CD4-positive, alpha-beta T cell treated with Interleukin-17A for 4 hours (primary cell): ENCODE results near the gene RETSAT.

Source experiments
- DNase-seq: peaks from one replicate; pipeline ENCODE4 v3.0.0-alpha.2; 2020; ENCODE audit warnings: mixed read lengths

The RETSAT gene

DNA sequence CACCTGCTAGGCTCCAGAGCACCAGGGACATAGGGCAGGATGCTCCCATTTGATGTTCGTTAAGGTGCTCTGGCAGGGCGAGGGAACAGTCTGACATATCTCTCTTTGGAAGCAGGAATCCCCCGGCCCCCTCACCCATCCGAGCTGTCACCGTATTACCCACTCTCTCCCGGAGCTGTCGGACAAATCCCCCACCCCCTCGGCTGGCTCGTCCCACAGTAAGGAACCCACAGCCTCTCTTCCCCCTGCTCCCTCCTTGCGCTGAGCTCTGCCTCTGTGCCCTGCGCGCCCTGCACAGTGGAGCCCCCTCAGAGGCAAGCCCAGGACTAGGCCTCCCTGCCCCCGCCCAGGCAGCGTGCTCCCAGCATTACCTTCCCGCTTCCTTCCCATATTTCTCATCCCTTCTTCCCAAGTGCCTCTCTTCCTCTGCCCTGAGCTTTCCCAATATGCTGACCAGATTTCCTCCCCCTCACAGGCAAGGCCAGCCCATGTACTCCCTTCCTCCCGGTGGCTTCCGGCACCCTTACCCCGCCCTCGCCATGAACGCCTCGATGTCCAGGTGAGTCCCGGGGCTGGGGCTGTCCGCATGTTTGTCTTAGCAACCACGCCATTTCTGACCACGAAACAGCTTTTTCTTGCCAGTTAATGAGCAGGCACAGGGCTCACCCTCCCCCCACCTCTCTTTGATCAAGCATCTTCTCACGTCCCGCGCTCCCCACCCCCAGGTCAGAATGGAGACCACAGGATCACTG lies 50.4 kb downstream of the RETSAT start:
- no peak for DNase-seq

DNA sequence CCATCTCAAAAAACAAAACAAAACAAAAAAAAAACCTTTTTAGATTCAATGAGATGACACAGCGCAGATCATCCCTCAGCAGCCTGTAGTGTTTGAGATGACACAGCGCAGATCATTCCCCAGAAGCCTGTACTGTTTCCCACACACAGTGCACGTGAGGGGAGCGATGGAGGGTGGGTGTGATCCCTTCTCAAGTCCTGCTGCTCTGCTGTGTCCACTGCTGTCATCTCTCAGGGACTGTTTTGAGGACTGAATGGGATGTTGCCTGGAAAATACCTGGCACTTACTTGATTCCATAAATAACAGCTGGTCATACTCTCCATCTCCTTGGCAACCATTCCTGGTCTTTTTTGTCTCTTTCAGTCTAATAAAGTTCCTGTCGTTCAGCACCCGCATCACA lies 52.2 kb downstream of the RETSAT start:
- DNase-seq = no peak
